Uterus (tissue), 4 donors: ENCODE measurements around the gene MLIP. TPM values are rescaled to one million over a fixed set of nuclear protein-coding genes. Genes with fewer than 3 reads are reported as not detected.
"Not testable (repeated sequence)": the region's sequence is repeated elsewhere in the genome, so short reads cannot be mapped to it uniquely, and the experiment has no call there.

ENCODE experiments used
- DNase-seq, 2 donors: peaks; one replicate each; pipeline ENCODE4 v3.0.0-alpha.2; 2019 to 2020
- H3K27ac ChIP-seq, 2 donors: fragments of 200-600 bp; sonication (generic); 1 replicate in 1 of 2; 2 replicates in 1 of 2; pipeline ENCODE4 v1.5.1; 2016 to 2018
- H3K27me3 ChIP-seq, 2 donors: fragments of 200-600 bp; sonication (generic); one replicate each; pipeline ENCODE4 v1.5.1; 2018 to 2019; ENCODE audit warnings: control low read depth in 1 of 2
- H3K36me3 ChIP-seq, 2 donors: fragments of 200-600 bp; sonication (generic); one replicate each; pipeline ENCODE4 v1.5.1; 2019; ENCODE audit warnings: control low read depth in 1 of 2
- H3K4me1 ChIP-seq, 2 donors: fragments of 200-600 bp; sonication (generic); one replicate each; pipeline ENCODE4 v1.5.1; 2018 to 2019; ENCODE audit warnings: control low read depth in 1 of 2
- H3K4me3 ChIP-seq, 2 donors: fragments of 200-600 bp; sonication (generic); 1 replicate in 1 of 2; 2 replicates in 1 of 2; pipeline ENCODE4 v1.5.1; 2018 to 2019; ENCODE audit warnings: mild to moderate bottlenecking in 1 of 2
- H3K9me3 ChIP-seq, 2 donors: fragments of 200-600 bp; sonication (generic); one replicate each; pipeline ENCODE4 v1.5.1; 2019; ENCODE audit warnings: control low read depth in 1 of 2
- POLR2A ChIP-seq, 2 donors: fragments of 450-650 bp; IDR thresholded peaks; one replicate each; pipeline ENCODE4 v1.6.1; 2016; ENCODE audit warnings: antibody characterized with exemption in 2 of 2, mild to moderate bottlenecking in 1 of 2, moderate library complexity in 1 of 2
- intact Hi-C: fragments of 100-400 bp; cut with DNase I; formaldehyde crosslinking; loops from one replicate; pipeline ENCODE4 v1.15.1; 2023; ENCODE audit warnings: low total_unique reads
- total RNA-seq, 4 donors: library from RNA; depleted of rRNA in 3 of 4; stranded (reverse); fragments of >200 nt in 3 of 4; gene quantifications; one replicate each; pipeline versions ENCODE4 v1.1.0 to v1.2.4, GENCODE V29; 2014 to 2023
- TF ChIP-seq, protein P1 (sequence below), 4 experiments: fragments of 200-600 bp in 2 of 4; fragments of 450-650 bp in 2 of 4; sonication (generic) in 2 of 4; IDR thresholded peaks; one replicate each; pipeline ENCODE4 v1.5.1; 2016 to 2019; ENCODE audit warnings: antibody characterized with exemption in 4 of 4, mild to moderate bottlenecking in 2 of 4, moderate library complexity in 1 of 4
- donor health status: DM: yes; HTN: yes; CAD: no.

The MLIP gene
- total RNA-seq, 4 donors from 2014 or later = not detected

DNA sequence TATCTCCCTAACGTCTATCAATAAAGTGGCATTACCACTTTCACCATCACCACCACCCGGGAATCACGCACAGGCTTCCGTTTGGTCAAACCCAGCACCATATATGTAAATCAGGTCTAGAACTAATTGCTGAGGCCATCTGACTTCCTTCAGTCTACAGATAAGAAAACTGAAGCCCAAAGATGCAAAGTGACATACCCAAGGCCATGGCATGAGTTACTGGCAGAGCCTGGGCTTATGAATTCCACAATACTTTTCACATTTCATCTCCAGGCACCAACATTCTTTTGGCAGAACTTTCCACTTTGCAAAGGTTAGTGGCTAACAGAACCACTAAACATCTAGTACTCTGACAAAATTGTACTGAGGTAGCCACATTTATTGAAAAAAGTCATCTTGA, 132.5 kb downstream of the MLIP start:
- H3K36me3 ChIP-seq = no peaks in the 10 kb centered on the region
- no peaks in the 10 kb centered on the region for H3K27me3 ChIP-seq
- intact Hi-C loops = no loop called here
- H3K9me3 ChIP-seq = no peaks in the 10 kb centered on the region
- H3K4me3 ChIP-seq = no peak overlapping the region
- DNase-seq = no peak
- no peak overlapping the region for H3K27ac ChIP-seq
- H3K4me1 ChIP-seq = no peaks in the 10 kb centered on the region
- no peak for TF ChIP-seq POLR2A (IDR thresholded peaks at IDR 0.05)
- TF ChIP-seq, protein P1, sequence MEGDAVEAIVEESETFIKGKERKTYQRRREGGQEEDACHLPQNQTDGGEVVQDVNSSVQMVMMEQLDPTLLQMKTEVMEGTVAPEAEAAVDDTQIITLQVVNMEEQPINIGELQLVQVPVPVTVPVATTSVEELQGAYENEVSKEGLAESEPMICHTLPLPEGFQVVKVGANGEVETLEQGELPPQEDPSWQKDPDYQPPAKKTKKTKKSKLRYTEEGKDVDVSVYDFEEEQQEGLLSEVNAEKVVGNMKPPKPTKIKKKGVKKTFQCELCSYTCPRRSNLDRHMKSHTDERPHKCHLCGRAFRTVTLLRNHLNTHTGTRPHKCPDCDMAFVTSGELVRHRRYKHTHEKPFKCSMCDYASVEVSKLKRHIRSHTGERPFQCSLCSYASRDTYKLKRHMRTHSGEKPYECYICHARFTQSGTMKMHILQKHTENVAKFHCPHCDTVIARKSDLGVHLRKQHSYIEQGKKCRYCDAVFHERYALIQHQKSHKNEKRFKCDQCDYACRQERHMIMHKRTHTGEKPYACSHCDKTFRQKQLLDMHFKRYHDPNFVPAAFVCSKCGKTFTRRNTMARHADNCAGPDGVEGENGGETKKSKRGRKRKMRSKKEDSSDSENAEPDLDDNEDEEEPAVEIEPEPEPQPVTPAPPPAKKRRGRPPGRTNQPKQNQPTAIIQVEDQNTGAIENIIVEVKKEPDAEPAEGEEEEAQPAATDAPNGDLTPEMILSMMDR (IDR thresholded peaks at IDR 0.05) = no peak

DNA sequence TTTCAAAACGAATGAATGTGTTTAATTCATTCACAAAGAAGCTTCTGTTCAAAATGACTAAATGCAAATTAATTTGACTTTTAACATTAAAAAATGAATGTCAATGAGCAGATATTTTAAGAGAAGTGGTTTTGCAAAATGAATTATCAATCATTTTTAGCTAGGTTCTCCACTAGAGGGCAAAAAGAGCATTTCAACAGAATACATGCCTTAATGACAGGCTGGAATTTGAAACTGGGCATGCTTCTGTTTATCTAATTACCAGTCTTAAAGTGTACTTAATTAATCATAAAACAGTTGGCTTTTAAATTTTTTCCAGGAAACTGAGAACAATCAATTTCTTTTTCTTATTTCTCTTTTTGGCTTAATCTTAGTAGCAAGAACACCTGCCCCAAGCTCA, 133.2 kb downstream of the MLIP start:
- TF ChIP-seq, protein P1 (IDR thresholded peaks at IDR 0.05) = no peak
- no peak for TF ChIP-seq POLR2A (IDR thresholded peaks at IDR 0.05)
- no peaks in the 10 kb centered on the region for H3K4me1 ChIP-seq
- no peak overlapping the region for H3K4me3 ChIP-seq
- H3K27me3 ChIP-seq = no peaks in the 10 kb centered on the region
- H3K9me3 ChIP-seq = no peaks in the 10 kb centered on the region
- intact Hi-C loops = no loop called here
- H3K27ac ChIP-seq = no peak overlapping the region
- DNase-seq = no peak
- H3K36me3 ChIP-seq = no peaks in the 10 kb centered on the region

GRCh38 chr6:54245265-54245664, 134.0 kb downstream of the MLIP start:
- no peaks in the 10 kb centered on the region for H3K27me3 ChIP-seq
- no peak overlapping the region for H3K4me3 ChIP-seq
- intact Hi-C loops = no loop called here
- TF ChIP-seq, protein P1 (IDR thresholded peaks at IDR 0.05) = no peak
- TF ChIP-seq POLR2A (IDR thresholded peaks at IDR 0.05) = no peak
- no peak for DNase-seq
- H3K27ac ChIP-seq = no peak overlapping the region
- no peaks in the 10 kb centered on the region for H3K9me3 ChIP-seq
- no peaks in the 10 kb centered on the region for H3K4me1 ChIP-seq
- H3K36me3 ChIP-seq = no peaks in the 10 kb centered on the region

DNA sequence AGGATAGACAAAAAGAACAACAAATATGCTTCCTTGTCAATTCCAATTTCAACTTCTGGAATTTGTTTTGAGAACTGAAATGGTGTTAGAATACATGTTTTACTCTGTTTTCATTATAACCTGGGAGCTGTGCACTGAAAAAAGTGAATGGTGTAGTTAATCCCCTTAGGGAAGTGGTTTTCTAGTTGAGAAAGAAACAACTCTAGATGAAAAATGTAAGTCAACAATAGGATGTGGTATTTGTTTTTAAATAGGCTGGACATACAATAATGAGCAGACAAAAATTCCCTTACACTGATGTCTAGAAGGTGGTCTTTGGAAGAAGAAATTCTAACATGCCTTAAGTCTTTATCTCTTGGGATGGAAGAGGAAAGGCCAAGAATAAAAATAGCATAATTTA, 137.1 kb downstream of the MLIP start:
- intact Hi-C loops = no loop called here
- Histone ChIP-seq H3K4me1 (no peaks in the 10 kb centered on the region), H3K27me3 (no peaks in the 10 kb centered on the region), H3K4me3 (no peak overlapping the region), H3K36me3 (no peaks in the 10 kb centered on the region), H3K9me3 (no peaks in the 10 kb centered on the region), H3K27ac (no peak overlapping the region)
- TF ChIP-seq, protein P1 (IDR thresholded peaks at IDR 0.05) = no peak
- no peak for TF ChIP-seq POLR2A (IDR thresholded peaks at IDR 0.05)
- no peak for DNase-seq

DNA sequence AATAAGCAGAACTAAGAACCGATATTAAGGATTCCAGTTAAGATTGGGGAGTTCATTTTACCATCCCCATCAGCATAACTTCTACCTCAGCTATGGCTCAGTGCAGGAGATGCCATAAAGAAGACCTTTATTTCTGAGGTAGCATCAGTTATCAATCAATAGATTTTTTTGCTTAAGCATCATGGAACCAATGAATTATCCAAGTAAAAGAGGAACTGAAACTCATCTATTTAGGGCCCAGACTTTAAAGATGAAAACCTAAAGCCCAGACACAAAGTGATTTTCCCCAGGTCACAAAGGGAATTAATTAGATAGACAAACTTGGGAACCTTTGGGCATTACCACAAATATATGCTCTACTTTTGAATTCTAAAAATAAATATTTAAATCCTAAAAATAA, 137.8 kb downstream of the MLIP start:
- H3K27ac ChIP-seq = no peak overlapping the region

DNA sequence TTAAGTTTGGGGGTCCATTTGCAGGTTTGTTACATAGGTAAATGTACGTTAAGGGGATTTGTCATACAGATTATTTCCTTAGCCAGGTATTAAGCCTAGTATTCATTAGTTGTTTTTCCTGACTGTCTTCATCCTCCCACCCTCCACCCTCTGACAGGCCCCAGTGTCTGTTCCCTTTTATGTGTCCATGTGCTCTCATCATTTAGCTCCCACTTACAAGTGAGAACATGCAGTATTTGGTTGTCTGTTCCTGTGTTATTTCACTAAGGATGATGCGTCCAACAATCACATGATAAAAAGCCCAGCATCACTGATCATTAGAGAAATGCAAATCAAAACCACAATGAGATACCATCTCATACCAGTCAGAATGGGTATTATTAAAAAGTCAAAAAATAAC, 138.6 kb downstream of the MLIP start:
- H3K4me1 ChIP-seq, H3K36me3 ChIP-seq, H3K9me3 ChIP-seq, DNase-seq, intact Hi-C loops, H3K27ac ChIP-seq, H3K27me3 ChIP-seq, H3K4me3 ChIP-seq: not testable (repeated sequence)

More for the DNA sequence above, 137.8 kb downstream of the MLIP start:
- H3K4me3 ChIP-seq = no peak overlapping the region
- TF ChIP-seq, protein P1 (IDR thresholded peaks at IDR 0.05) = no peak
- no peak for TF ChIP-seq POLR2A (IDR thresholded peaks at IDR 0.05)
- intact Hi-C loops = no loop called here
- no peaks in the 10 kb centered on the region for H3K27me3 ChIP-seq
- no peak for DNase-seq
- no peaks in the 10 kb centered on the region for H3K36me3 ChIP-seq
- no peaks in the 10 kb centered on the region for H3K4me1 ChIP-seq
- no peaks in the 10 kb centered on the region for H3K9me3 ChIP-seq
